Endodermal cell (in vitro differentiated cells): Measurements from ENCODE around the gene LINC01488. TPM values are rescaled to one million over a fixed set of nuclear protein-coding genes. Genes with fewer than 3 reads are reported as not detected.

Experiments
- DNase-seq: peaks from one replicate; pipeline ENCODE4 v3.0.0-alpha.2; 2017
- H3K27ac ChIP-seq: 2 replicates; pipeline ENCODE4 v1.5.1; 2013; ENCODE audit warnings: mild to moderate bottlenecking, low read depth, low read length, moderate library complexity
- H3K27me3 ChIP-seq: 2 replicates; pipeline ENCODE4 v1.6.1; 2013; ENCODE audit warnings: mild to moderate bottlenecking, low read length, moderate library complexity; ENCODE audit not compliant: insufficient read depth, control insufficient read depth, poor library complexity, severe bottlenecking
- H3K36me3 ChIP-seq: 2 replicates; pipeline ENCODE4 v1.7.0; 2013; ENCODE audit warnings: mild to moderate bottlenecking, low read length, moderate library complexity; ENCODE audit not compliant: control insufficient read depth, insufficient read depth
- H3K4me1 ChIP-seq: one replicate; pipeline ENCODE4 v1.7.0; 2013; ENCODE audit warnings: low read length; ENCODE audit not compliant: control insufficient read depth, insufficient read depth
- H3K4me3 ChIP-seq: 2 replicates; pipeline ENCODE4 v1.5.1; 2013; ENCODE audit warnings: mild to moderate bottlenecking, low read length, moderate library complexity
- H3K9ac ChIP-seq: 2 replicates; pipeline ENCODE4 v1.6.1; 2013; ENCODE audit warnings: mild to moderate bottlenecking, low read length, moderate library complexity; ENCODE audit not compliant: poor library complexity, severe bottlenecking; ENCODE audit errors: extremely low read depth
- H3K9me3 ChIP-seq: 2 replicates; pipeline ENCODE4 v1.6.1; 2013; ENCODE audit warnings: mild to moderate bottlenecking, low read length, moderate library complexity; ENCODE audit not compliant: control insufficient read depth
- H3K27ac Mint-ChIP-seq: 2 replicates; pipeline ENCODE4 v1.8.0; 2020; ENCODE audit warnings: mixed read lengths
- H3K27me3 Mint-ChIP-seq: 2 replicates; pipeline ENCODE4 v1.8.0; 2021; ENCODE audit warnings: mild to moderate bottlenecking, mixed read lengths; ENCODE audit not compliant: insufficient read depth
- H3K36me3 Mint-ChIP-seq: 2 replicates; pipeline ENCODE4 v1.8.0; 2020; ENCODE audit warnings: low read depth, mixed read lengths
- H3K4me1 Mint-ChIP-seq: 2 replicates; pipeline ENCODE4 v1.8.0; 2020; ENCODE audit warnings: mixed read lengths
- H3K4me3 Mint-ChIP-seq: 2 replicates; pipeline ENCODE4 v1.8.0; 2020; ENCODE audit warnings: mild to moderate bottlenecking, moderate library complexity, mixed read lengths
- H3K9me3 Mint-ChIP-seq: 2 replicates; pipeline ENCODE4 v1.8.0; 2020; ENCODE audit warnings: mild to moderate bottlenecking, mixed read lengths
- WGBS, 2 experiments: methylation state at CpG; one replicate each; pipeline versions ENCODE4 v1.1.5 to v1.1.7; 2013; ENCODE audit warnings: missing lambda C conversion rate in 2 of 2, mixed read lengths in 1 of 2; ENCODE audit not compliant: insufficient coverage in 1 of 2, insufficient read length in 1 of 2; 5-methylcytosine and 5-hydroxymethylcytosine counted together
- total RNA-seq, 2 donors: library from RNA; stranded (reverse); fragmentation: NEBNext Ultra II Directional in 1 of 2; extraction: Animal tissue kit (Norgen Biotek cat#: 25700) in 1 of 2; gene quantifications; 2 replicates in 1 of 2; 3 replicates in 1 of 2; pipeline ENCODE4 v1.2.1, GENCODE V29; 2021
- TF ChIP-seq, protein P1 (sequence below): fragments of 200-600 bp; sonication (generic); conservative IDR thresholded peaks from 2 replicates; pipeline ENCODE4 v1.5.0; 2021; ENCODE audit warnings: antibody characterized with exemption, mild to moderate bottlenecking

The LINC01488 gene
- total RNA-seq, 2 donors from 2014 or later, result not detected

DNA sequence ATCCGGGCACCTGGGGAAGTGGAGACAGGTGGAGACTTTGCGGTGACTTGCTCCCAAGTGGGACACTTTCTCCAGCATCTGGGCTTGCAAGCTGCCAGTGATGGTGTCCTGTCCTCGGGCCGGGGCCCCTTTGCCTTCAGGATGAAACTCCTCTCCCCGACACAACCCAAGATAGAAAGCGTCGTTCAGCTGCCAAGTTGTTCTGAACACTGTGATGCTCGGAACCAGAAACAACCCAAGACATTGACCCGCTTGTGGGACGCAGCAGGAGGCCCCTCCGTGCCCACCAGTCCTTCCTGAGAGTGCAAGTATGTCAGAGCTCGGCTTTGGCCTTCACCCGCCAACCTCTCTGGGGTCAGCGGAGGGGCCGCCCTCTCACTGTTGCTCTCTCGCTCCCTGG lies 31.3 kb downstream of the LINC01488 start:
- TF ChIP-seq, protein P1, sequence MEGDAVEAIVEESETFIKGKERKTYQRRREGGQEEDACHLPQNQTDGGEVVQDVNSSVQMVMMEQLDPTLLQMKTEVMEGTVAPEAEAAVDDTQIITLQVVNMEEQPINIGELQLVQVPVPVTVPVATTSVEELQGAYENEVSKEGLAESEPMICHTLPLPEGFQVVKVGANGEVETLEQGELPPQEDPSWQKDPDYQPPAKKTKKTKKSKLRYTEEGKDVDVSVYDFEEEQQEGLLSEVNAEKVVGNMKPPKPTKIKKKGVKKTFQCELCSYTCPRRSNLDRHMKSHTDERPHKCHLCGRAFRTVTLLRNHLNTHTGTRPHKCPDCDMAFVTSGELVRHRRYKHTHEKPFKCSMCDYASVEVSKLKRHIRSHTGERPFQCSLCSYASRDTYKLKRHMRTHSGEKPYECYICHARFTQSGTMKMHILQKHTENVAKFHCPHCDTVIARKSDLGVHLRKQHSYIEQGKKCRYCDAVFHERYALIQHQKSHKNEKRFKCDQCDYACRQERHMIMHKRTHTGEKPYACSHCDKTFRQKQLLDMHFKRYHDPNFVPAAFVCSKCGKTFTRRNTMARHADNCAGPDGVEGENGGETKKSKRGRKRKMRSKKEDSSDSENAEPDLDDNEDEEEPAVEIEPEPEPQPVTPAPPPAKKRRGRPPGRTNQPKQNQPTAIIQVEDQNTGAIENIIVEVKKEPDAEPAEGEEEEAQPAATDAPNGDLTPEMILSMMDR, result no peak
- H3K27ac Mint-ChIP-seq, result peak overlapping the region; percentile 30
- peaks cover 4% of the 10 kb centered on the region for H3K27me3 Mint-ChIP-seq
- Histone ChIP-seq H3K9me3 (no peaks in the 10 kb centered on the region), H3K9ac (no peak overlapping the region), H3K4me3 (no peak overlapping the region), H3K4me1 (no peaks in the 10 kb centered on the region), H3K27me3 (no peaks in the 10 kb centered on the region), H3K27ac (no peak overlapping the region), H3K36me3 (no peaks in the 10 kb centered on the region)
- peak; percentile 38 for DNase-seq
- H3K36me3 Mint-ChIP-seq, result no peaks in the 10 kb centered on the region
- no peaks in the 10 kb centered on the region for H3K4me1 Mint-ChIP-seq
- H3K9me3 Mint-ChIP-seq, result peaks cover 6% of the 10 kb centered on the region
- WGBS, 2 experiments, result 89 to 93% methylated on average over 11 to 16 of the region's 16 CpGs
- H3K4me3 Mint-ChIP-seq, result no peak overlapping the region

DNA sequence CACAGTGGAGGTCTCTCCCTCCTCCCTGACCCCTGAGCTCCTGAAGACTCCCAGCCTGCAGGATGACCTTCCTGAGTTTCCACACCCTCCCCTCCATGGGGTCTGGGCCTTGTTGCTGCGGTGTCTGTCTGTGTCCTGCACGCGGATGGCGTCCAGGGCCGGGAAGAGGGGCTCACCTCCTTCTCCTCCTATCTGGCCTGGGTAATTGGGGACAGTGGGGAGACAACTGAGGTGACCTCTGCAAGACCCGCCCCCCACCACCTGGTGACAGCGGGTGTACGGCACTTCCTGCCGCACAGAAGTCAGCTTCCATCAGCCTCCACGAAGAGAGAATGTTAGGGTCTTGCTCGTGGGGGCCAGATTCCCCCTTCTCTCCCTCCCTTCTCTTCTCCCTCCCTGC lies 31.7 kb downstream of the LINC01488 start:
- WGBS, 2 experiments, result 78 to 83% methylated on average over 6 to 11 of the region's 11 CpGs
- H3K36me3 ChIP-seq, result no peaks in the 10 kb centered on the region
- peak overlapping the region; percentile 30 for H3K27ac Mint-ChIP-seq
- no peaks in the 10 kb centered on the region for H3K4me1 ChIP-seq
- H3K9me3 ChIP-seq, result no peaks in the 10 kb centered on the region
- no peaks in the 10 kb centered on the region for H3K27me3 ChIP-seq
- H3K27ac ChIP-seq, result no peak overlapping the region
- H3K9me3 Mint-ChIP-seq, result peaks cover 8% of the 10 kb centered on the region
- H3K4me3 ChIP-seq, result no peak overlapping the region
- H3K36me3 Mint-ChIP-seq, result no peaks in the 10 kb centered on the region
- TF ChIP-seq, protein P1, result no peak
- no peaks in the 10 kb centered on the region for H3K4me1 Mint-ChIP-seq
- H3K9ac ChIP-seq, result no peak overlapping the region
- H3K27me3 Mint-ChIP-seq, result peaks cover 4% of the 10 kb centered on the region
- no peak overlapping the region for H3K4me3 Mint-ChIP-seq
- no peak for DNase-seq

DNA sequence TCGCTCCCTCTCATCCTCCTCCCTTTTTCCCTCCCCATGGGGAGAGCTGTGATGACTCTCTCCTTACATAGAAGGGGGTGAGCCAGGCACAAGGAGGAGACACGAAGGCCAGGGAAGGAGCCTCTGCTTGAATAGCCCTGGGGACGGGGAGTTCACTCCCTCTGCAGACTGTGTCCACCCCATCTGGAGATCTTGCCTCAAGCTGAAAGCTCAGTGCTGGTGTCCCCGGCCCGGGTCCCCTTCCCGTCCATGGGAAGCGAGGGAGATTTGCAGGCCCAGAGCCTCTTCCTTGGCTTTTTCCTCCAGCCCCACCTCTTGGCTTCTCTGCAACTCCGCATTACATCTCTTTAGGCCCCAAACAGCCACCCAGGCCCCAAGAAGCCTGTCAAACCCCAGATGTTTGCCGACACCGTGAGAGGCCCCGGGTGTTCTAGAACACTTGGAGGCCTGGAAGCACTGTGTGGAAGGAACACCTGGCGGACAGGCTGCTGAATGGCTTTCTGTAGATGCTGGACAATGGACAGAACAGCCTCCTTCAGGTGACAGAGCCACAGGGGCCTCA lies 32.3 kb downstream of the LINC01488 start:
- Mint-ChIP-seq H3K27ac (no peak overlapping the region), H3K4me1 (no peaks in the 10 kb centered on the region), H3K4me3 (no peak overlapping the region), H3K27me3 (peaks cover 4% of the 10 kb centered on the region), H3K36me3 (no peaks in the 10 kb centered on the region), H3K9me3 (peaks cover 10% of the 10 kb centered on the region)
- H3K4me1 ChIP-seq, result no peaks in the 10 kb centered on the region
- DNase-seq, result peak; percentile 22
- no peak overlapping the region for H3K4me3 ChIP-seq
- no peaks in the 10 kb centered on the region for H3K9me3 ChIP-seq
- 85 to 87% methylated on average over 10 to 12 of the region's 12 CpGs for WGBS, 2 experiments
- TF ChIP-seq, protein P1, result no peak
- H3K9ac ChIP-seq, result no peak overlapping the region
- H3K27ac ChIP-seq, result no peak overlapping the region
- H3K27me3 ChIP-seq, result no peaks in the 10 kb centered on the region
- no peaks in the 10 kb centered on the region for H3K36me3 ChIP-seq
